GM19397 (cell line): ENCODE measurements around the gene DNAAF3.
"Not testable (repeated sequence)": the region's sequence is repeated elsewhere in the genome, so short reads cannot be mapped to it uniquely, and the experiment has no call there.

Experiments
- ATAC-seq: cut with Tn5 transposase; IDR thresholded peaks from one replicate; pipeline ENCODE4 v1.9.1; 2021; ENCODE audit warnings: mild to moderate bottlenecking, moderate library complexity; ENCODE audit not compliant: unreplicated experiment

The DNAAF3 gene

GRCh38 chr19:55155784-55156183, 10.6 kb downstream of the DNAAF3 start:
- ATAC-seq, result not testable (repeated sequence)

DNA sequence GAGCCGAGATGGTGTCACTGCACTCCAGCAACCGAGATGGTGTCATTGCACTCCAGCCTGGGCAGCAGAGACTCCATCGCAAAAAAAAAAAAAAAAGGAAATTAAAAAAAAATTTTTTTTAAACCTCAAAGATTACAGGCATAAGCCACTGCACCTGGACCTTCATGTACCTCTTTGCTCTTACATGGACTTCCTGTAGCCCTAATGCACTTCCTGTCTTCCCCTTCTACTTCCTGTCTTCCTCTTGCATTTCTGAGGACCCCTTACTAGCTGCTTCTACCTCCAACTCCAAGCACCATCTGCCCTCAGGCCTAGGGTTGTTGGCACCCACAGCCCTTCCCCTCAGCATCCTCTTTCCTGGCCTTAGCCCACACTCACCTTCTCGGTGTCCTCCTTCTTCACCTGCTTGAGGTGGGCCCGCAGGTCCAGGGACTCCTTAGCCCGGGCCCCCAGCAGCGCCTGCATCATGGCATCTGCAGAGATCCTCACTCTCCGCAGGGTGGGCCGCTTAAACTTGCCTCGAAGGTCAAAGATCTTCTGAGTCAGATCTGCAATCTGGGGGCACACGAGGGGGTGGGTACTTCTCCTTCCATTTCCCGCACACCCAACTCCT, 12.7 kb downstream of the DNAAF3 start:
- ATAC-seq, result no peak

GRCh38 chr19:55152017-55152416, 14.4 kb downstream of the DNAAF3 start:
- ATAC-seq, result no peak

DNA sequence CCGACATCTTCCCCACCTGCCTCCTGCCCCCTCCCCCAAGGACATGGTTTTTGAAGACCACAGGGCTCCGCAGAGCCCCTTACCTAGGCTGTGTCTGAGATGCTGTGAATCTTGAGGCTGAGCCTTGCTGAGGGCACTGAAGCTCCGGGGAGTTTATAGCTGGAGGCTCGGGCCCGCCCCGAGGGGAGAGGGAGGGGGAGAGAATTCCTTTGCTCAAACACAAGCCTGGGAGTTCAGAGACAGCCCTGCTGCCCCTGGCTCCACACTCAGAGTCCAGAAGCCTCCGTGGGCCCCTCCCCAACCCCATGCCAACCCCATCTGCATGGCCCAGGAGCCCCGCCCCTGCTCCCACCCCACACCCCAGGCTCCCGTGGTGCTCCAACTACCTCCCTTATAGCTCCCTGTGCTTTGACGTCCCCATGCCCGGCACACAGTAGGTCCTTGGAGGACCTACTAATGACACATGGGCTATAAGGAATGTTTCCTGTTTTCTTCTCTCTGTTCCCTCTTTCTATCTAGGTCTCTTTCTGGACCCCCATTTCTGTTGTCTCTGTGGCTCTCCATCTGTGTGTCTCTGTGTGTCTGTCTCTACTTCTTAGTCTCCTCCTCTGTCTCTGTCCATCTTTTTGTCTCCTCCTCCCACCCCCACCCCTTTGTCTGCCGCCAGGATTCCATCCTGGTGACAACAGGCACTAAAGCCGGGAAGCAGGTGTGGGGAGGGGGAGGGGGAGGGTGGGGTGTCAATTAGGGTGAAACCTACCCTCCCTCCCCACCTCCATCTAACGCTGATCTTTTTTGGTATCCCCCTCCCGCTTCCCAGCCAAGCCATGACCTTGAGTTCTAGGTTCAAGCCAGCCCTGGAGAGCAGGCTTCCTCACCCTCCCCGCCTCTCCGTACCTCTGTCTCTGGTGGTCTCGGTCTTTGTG, 17.1 kb downstream of the DNAAF3 start, which contains the start of gene TNNT1:
Gene TNNT1, minus strand, starts transcription at position 129 of the 926 bp plus-strand sequence. CDS start 2,049 bp downstream, outside the sequence.
- ATAC-seq, result no peak

GRCh38 chr19:55147545-55148251, 18.7 kb downstream of the DNAAF3 start:
- no peak for ATAC-seq

DNA sequence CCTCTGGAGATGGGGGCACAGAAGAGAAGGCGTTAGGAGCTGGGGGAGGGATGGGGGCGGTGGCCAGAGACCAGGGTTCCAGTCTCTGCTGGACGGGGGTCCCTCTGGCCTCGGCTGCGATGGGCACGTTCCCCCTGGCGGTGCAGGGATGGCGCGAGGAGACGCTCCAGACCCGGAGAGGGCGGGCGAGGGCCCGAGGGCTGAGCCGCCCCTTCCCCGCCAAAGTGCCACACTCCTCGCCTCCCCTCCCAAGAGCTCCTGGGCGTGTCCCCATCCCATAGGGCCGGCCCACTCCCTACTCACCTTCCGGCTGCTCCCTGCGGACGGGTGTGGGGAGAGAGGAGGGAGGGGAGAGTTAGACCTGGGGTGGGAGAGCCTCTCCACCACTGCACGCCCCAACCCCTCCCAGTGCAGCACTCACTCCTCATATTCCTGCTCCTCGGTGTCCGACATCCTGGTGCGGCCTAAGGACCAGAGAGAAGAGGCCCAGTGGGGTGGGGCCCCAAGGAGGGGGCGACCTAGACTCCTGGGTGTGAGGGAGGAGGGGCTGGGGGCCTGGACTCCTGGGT, 19.6 kb downstream of the DNAAF3 start:
- ATAC-seq, result no peak

- no peak for ATAC-seq
These were observed 20.2 kb downstream of the DNAAF3 start for GRCh38 chr19:55146078-55146704.

- ATAC-seq, result no peak
These were observed 21.2 kb downstream of the DNAAF3 start for GRCh38 chr19:55145232-55145631.

DNA sequence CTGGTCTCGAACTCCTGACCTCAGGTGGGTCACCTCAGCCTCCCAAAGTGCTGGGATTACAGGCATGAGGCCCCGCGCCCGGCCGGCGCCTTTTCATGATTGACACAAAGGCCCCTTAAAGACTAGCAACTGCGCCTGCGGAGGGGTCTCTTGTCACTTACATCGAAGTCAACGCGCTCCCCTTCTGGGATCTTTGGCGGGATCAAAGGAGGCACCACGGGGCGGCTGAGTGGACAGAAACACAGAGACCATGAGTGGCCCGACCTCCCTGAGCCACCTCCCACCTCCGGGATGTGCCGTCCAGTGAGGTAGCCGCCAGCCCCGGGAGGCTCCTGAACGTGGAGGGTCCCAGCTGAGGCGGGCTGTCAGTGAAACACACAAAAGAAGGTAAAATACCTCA, 24.7 kb downstream of the DNAAF3 start:
- no peak for ATAC-seq

- no peak for ATAC-seq
These were observed 28.5 kb downstream of the DNAAF3 start for GRCh38 chr19:55137915-55138314.

- no peak for ATAC-seq
These were observed 29.9 kb downstream of the DNAAF3 start for GRCh38 chr19:55136399-55137102.

- ATAC-seq, result no peak
These were observed 31.7 kb downstream of the DNAAF3 start for GRCh38 chr19:55134736-55135135.

- no peak for ATAC-seq
These were observed 32.6 kb downstream of the DNAAF3 start for GRCh38 chr19:55133639-55134444.

GRCh38 chr19:55132453-55133129, 33.8 kb downstream of the DNAAF3 start:
- ATAC-seq, result no peak

- no peak for ATAC-seq
These were observed 35.0 kb downstream of the DNAAF3 start for GRCh38 chr19:55131421-55131820.

- no peak for ATAC-seq
These were observed 47.4 kb downstream of the DNAAF3 start for GRCh38 chr19:55119053-55119452.

GRCh38 chr19:55118401-55118991, 47.9 kb downstream of the DNAAF3 start:
- no peak for ATAC-seq

DNA sequence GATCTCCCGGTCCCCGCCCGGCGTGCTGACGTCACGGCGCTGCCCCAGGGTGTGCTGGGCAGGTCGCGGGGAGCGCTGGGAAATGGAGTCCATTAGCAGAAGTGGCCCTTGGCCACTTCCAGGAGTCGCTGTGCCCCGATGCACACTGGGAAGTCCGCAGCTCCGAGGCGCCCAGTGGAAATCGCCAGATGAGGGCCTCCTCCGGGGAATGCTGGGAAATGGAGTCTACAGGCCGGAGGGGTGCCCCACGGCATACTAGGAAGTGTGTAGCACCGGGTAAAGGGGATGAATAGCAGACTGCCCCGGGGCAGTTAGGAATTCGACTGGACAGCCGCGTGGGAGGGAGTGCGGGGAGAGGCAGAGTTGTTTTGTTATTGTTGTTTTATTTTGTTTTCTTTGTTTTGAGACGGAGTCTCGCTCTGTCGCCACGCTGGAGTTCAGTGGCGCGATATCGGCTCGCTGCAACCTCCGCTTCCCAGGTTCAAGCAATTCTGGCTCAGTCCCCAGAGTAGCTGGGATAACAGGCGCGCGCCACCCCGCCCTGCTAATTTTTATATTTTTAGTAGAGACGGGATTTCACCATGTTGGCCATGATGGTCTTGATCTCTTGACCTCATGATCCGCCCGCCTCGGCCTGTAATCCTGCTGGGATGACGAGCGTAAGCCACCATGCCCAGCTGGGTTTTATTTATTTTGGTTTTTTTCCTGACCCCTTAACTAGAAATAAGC, 48.6 kb downstream of the DNAAF3 start:
- peak; percentile 91 for ATAC-seq
